SK-N-MC (cell line): ENCODE results near the gene PTPRB.

Source experiments
- EZH2 ChIP-seq: fragments of 200-600 bp; sonication (generic); IDR thresholded peaks from one replicate; pipeline ENCODE4 v1.6.1; 2017; ENCODE audit warnings: antibody characterized with exemption
- FOXP2 ChIP-seq: optimal IDR thresholded peaks from 2 replicates; pipeline ENCODE3; 2011; ENCODE audit warnings: mild to moderate bottlenecking, moderate library complexity; ENCODE audit not compliant: insufficient read depth; ENCODE audit errors: extremely low read length, control extremely low read depth
- POLR2AphosphoS5 ChIP-seq: IDR thresholded peaks from 2 replicates; pipeline ENCODE4 v1.6.1; 2012; ENCODE audit warnings: mild to moderate bottlenecking, low read depth, low read length, borderline replicate concordance

GRCh38 chr12:70466753-70467152 is 170.5 kb downstream of the PTPRB start:
- no peak for TF ChIP-seq POLR2AphosphoS5
- TF ChIP-seq EZH2: no peak
- no peak for TF ChIP-seq FOXP2
